DMS53 (cell line): Measurements from ENCODE around the gene PLEKHG2.

ENCODE experiments used
- DNase-seq: peaks from one replicate; lab custom pipeline; 2025; lab: John Stamatoyannopoulos, UW

The PLEKHG2 gene

DNA sequence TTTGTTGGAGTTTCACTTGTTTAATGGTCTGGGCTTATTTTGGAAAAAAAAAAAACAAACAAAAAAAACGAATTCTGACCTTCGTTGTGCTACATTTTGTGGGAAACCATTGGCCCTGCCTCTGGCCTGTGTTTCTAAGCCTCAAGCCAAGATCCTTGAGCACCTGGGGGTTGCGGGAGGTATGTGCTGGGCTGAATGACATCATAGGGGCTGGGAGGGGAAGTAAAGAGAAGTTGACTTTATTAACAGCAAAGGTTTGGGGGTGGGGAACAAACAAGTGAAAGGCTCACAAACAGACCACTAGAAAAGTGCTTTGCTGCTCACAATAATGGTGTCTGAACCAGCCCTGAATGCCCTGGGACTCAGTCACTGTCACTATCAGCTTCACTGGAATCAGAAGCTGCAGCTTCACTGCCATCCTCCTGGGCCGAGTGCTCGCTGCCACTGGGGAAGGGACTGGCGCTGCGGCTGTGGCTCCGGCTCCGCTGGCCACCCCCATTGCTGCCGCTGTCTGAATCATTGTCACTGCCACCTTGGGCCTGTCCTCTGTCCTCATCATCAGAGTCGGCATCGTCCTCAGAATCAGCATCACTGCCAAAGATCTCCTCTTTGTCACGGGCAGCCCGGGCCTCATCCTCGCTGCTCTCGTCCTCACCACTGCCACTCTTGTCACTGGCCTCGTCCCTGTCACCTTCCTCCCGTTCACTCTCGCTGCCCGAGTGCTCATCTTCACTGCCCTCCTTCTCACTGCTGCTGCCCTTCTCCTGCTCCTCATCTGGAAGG is 26.6 kb upstream of the PLEKHG2 start:
- peak; percentile 38 for DNase-seq

DNA sequence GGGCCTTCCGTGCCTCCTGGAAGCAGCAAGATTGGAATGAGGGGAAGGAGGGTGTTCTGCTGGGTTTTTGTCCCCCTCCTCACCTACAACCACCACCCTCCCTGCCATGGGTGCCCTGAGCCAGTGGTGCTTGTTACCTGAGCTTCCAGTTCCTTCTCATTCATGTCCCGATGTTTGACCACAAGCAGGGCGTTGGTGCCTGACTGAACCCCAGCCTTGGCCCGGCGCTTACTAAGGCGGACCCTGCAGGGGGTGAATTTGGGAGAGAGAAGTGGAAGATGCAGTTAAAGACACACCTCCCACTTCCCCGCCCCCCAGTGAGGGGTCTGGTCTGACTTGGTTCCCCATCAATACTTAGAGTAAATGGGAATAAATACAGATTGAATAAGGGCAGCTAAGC is 25.9 kb upstream of the PLEKHG2 start:
- no peak for DNase-seq

DNA sequence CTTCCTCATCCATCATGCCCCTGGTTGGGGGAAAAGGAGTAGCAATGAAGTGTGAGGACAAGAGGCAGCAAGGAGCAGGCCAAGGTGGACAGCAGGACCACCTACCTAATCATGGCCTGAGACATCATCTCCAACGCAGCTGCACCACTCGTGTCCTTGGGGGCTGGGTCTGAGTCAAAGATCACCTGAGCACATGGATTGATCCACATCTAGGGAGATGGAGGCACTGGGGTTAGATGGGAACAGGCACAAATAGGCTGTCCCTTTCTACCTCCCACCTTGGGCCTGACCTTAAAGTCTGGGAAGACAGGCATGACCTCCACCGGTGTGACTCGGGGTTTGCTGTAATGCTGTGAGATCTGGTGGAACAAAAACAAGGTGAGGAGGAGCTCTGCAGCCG is 23.8 kb upstream of the PLEKHG2 start:
- no peak for DNase-seq

DNA sequence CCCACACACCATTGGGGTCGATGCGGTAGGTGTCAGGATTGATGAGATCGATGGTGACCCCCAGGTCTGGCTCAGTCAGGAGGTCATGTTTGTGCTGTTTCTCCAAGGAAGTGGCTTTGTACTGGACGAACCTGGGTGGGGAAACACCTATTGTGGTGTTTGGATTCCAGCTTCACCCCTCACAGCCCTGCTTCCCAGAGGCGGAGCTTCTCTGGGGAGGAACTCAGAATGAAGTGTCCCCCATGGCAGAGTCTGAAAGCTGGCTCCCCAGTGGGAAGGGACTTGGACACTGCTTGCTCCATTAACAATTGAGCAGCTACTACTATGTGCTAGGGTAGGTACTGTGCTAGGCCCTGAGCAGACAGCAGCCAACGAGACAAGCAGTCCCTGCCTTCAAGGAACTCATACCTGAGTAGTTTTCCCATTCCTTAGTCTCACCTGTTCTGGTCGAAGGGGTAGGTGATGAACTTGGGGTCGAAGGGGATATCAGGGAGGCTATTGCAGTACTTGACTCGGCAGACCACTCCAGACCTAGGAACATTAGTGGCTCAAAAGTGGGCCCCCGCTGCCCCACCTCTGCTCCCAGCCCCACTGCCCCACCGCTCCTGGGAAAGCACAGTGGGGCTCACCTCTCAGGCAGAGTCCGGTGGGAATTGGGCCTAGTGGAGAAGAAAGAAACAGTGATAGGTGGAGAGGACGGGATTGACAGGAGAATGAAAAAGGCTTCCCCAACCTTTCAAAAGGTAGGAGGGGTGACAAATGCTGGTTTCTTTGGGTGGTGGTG is 22.6 kb upstream of the PLEKHG2 start:
- peak; percentile 52 for DNase-seq

DNA sequence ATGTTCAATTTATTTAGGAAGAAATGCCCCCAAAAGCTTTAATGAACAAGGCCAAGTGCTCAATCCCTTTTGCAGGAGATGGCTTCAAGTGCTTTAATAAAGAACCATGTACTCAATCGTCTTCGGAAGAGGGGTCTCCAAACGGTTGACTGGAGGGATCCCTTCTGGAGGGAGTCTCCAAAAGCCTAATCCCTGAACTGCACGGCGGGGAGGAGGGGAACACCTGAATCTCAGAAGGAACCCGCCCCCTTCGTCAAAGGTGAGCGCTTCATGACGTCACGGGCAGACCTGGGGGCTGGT is 22.1 kb upstream of the PLEKHG2 start:
- peak; percentile 93 for DNase-seq

DNA sequence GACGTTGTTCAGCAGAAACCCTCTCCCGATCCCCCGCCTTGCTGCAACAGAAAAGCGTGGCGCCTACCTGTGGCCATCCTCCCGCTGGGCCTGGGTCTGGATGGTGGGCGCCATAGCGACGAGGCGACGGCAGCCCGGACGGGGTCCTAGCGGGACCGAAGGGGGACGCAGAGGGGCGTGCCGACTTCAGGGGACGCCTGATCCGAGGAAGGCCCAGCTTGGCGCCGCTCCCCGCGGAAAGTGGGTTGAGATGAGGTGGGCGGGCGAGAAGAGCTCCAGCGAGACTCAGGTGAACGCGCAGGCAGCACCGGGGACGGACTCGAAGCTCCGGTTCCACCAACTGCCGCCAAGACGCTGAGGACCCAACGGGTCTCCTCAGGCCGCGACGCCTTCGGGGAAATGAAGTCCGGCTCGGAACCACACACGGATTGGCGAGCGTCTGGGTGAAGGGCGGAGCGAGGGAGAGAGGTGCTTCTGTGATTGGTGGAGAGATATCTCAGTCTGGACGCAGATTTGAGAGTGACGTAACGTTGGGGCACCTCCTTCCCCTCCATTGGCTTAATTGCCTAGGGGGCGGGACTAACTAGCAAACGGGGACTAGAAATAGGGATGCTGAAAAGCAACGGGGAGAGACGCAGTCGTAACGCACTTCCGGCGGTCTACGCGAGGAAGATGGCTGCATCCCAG is 21.6 kb upstream of the PLEKHG2 start, which contains the start of the genes MED29 and PAF1:
TSS of gene MED29 (plus strand) at position 628 of the 687 bp plus-strand sequence. CDS start at position 673, 45 bp downstream.
TSS of gene PAF1 (minus strand) at position 356 of the 687 bp plus-strand sequence. CDS start at position 114, 242 bp downstream.
- peak; percentile 100 for DNase-seq

DNA sequence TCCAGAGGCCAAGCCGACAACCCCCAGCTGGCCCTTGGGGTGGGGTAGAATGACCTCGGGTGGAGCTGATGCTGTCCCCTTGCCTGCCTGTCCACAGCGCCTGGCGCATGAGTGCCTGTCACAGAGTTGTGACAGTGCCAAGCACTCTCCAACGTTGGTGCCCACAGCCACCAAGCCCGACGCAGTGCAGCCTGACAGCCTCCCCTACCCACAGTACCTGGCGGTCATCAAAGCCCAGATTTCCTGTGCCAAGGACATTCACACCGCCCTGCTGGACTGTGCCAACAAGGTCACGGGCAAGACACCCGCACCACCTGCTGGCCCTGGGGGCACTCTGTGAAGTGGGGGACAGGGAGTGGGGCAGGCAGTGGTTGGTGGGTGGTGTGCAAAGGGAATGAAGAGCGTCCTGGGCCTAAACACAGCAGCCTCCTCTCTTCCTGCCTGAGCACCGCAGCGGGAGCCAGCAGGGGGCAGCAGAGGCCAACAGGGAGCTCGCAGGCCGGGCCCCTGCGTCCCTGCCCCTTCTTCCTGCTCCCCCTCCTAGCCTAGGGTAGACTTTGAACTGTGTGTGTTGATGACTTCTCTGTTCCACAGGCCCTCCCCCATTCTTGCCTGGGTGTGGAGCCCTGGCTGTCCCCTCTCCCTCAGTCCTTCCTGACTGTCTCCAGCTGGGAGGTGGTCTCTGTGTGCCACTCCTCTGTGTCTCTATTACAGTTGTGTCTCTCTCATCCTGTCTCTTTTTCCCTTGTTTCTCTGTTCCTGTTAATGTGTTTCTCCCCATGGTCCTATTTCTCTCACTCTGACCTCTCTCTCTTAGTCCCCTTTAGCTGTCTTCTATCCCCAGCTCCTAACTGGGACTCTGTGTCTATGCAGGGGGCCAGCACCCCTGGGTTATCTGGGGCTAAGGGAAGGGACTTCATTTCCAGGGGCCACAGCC is 14.8 kb upstream of the PLEKHG2 start:
- peak; percentile 96 for DNase-seq

DNA sequence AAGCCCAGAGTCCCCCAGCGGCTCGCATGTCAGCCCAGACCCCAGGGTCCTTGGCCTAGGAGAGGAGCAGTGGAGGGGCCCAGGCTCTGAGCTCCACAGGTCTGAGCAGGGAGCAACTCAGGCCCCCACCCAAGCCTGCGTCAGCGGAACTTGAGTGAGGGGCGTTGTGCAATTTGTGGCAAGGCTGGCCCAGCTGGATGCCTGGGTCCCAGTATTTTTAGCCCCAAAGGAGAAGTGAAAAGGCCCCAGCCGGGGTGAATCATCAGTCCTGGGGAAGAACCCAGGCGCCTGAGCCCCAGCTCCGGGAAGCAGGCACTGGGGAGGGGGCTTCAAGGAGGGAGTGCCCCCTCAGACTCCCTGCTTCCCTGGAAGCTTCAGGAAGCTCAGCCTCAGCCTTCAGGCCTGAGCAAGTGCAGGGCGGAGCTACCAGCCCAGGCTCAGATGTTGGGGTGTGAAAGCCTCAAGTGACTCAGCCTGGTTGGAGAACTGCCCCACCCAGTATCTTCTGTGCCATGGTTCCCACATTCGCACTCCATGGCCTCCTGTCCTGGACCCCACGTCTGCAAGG is 14.1 kb upstream of the PLEKHG2 start:
- no peak for DNase-seq

DNA sequence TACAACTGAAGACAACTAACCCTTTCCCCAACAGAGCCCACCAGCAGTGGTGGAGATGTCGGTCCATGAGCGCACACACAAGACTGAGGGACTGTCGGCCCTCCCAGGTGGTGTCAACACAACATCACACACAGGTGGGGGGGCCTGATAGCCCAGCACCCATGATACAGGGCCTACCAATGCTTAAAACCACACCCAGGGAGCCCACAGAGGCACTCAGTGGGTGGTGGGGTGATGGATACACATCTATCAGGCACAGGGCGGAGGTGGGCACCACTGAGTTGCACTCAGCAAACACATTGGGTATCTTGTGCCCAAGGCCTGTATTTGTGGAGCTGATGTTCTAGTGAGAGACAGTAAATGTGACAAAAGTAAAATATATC is 12.8 kb upstream of the PLEKHG2 start:
- DNase-seq, result no peak

DNA sequence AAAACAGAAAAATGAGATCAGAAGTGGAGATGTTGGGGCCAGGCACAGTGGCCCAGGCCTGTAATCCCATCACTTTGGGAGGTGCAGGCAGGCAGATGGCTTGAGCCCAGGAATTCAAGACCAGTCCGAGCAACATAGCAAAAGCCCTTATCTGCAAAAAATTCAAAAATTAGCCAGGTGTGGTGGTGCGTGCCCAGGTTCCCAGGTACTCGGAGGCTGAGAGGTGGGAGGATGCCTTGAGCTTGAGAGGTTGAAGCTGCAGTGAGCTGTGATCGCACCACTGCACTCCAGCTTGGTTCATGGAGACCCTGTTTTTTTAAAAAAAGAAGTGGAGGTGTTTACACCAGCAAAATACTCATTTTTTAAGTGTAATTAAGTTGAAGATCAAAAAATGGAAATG is 12.4 kb upstream of the PLEKHG2 start:
- no peak for DNase-seq

DNA sequence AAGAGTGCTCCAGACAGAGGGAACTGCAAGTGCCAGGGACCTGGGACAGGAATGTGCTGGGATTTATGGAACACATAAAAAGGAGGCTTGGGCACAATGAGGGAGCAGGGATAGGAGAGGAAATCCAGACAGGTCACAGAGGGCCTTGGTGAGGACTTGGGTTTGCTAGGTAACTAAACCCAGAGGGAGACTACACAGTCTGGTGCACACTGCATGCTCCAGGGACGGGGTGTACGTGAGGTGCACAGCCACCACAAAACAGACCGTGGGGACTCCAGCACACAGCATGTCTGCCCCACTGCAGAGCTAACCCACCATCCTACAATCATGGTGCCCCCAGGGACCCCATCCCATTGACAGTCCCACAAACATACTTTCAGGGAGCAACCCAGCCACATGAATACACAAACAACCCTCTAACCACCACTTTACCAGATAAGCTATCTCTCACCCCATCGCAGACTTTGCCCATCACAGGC is 11.4 kb upstream of the PLEKHG2 start:
- no peak for DNase-seq

DNA sequence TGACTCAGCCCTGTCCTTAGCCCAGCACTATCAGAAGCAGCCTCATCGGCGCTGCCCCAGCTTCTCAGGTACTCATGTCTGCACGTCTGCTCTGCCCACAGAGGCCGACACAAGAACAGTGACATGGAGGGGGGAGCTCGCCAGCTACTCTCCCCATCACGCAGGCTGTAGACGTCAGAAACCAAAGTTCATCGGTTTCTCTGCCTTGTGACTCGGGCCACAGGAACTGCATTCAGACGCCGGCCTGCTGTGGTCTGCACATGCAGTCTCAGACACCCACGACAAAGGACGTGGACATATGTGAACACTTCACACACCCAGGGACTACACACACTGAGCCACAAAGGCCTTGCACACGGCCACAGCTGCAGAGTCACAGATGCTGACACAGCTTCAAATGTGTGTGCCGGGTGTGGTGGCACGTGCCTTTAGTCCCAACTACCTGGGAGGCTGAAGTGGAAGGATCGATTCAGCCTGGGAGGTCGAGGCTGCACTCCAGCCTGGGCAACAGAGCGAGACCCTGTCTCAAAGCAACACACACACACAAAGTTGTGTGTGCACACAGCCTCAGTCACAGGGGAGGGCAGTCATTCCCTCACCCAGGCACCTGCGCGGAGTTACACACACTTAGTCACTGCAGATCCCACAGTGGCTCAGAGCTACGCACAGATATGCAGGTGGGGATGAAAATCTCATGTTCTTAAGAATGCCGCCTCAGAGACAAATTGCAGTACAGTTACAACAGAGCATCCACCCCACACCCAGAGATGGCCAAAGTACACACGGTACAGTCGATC is 10.7 kb upstream of the PLEKHG2 start:
- DNase-seq, result peak; percentile 83

DNA sequence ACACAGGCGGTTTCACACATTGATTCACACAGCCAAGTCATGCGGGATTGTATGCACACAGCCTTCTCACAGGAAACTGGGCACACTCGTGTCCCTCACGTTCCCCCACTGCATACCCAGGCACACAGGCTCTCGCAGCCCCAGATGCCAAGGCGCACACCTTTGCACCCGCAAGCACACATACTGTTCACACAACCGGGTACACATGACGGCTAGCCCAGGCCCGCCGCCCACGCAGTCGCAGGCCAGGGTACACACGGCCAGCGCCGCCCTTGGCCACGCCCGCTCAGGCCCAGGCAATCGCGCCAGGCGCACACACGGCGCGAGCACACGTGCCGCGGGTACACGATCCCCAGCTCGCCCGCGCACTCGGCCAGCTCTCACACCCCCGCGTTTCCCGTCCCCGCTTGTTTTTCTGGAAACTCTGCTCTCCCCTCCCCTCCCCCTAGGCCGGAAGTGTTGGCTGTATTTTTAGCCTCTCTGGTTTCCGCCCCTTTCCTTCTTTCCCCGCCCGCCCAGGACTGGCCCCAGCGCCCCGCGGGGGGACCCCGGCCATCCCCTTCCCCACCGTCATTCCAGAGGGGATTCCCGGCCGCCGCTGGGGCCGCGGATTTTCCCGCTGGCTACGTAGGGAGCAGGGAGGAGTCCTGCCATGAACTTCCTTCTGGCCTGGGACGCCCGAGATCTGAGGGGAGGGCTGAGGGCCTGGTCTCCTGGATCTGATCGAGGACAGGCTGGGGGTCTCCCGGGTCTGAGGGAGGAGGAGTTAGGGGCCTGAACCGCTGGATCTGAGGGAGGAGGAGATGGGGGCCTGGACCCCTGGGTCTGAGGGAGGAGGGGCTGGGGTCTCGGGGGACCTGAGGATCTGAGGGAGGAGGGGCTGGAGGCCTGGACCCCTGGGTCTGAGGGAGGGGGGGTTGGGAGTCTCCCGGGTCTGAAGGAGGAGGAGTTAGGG is 9.8 kb upstream of the PLEKHG2 start:
- peak; percentile 97 for DNase-seq

DNA sequence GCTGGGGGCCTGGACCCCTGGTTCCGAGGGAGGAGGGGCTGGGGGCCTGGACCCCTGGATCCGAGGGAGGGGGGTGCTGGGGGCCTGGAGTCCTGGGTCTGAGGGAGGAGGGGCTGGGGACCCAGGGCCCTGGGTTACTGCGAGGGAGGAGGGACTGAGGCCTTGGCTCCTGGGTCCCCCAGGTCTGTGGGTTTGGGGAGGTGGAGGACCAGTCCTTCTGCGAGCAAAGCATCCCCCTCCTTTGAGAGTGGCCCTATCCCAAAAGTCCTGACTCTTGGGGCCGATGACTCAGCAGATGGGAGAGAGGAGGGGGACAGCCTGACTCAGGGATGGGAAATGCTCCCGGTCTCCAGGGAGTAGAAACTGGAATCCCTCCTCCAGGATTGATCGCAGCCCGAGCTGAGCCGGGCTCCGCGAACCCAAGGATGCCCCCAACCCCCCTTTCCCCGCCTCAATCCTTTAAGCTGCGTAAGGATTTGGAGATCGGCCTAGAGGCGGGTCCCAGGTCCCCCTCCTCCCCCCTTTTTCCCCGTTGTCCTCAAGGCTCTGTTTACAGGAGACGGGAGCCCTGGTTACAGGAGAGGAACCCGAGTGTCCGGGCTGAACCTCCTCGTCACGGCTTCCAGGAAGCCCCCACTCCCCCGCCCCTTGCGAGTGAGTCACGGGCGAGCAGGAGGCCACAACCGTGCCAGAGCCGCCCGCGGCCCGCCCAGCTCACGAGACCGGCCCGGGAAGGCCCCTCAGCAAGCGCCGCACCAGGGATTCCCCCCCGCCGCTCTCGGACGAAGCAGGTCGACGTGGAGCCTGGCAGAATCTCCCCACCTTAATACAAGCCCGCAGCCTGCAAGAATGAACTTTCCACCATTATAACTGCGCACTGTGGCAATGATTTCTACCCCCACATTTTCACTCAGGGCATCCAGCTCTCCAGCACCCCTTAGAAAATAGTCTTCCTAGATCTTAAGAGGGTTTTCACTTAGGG is 8.8 kb upstream of the PLEKHG2 start:
- peak; percentile 100 for DNase-seq

DNA sequence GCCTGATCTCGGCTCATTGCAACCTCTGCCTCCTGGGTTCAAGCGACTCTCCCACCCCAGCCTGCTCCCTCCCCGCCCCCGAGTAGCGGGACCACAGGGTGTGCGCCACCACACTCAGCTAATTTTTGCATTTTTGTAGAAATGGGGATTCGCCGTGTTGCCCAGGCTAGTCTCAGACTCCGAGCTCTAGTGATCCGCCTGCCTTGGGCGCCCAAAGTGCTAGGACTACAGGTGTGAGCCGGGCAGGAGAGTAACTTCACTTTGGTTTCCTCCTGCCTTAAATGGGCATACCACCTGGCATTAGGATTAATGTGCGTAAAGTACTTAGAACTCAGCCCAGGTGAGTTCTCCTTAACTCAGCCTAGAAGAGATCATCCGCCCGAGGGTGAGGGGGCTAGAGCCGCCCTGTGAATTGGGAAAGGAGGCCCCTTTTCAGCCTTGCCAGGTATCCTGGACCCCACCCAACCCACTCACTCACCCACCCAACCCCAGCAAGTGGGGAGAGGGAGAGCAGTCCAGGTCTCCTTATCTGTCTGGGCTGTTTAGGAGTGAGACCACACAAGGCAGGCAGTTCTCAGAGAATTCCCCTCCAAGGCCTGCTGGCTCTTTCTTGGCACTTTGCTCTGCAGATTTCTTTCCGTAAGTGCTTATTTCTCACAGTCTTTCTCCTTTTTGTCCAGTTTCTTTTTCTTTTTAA is 7.1 kb upstream of the PLEKHG2 start:
- DNase-seq, result peak; percentile 78

DNA sequence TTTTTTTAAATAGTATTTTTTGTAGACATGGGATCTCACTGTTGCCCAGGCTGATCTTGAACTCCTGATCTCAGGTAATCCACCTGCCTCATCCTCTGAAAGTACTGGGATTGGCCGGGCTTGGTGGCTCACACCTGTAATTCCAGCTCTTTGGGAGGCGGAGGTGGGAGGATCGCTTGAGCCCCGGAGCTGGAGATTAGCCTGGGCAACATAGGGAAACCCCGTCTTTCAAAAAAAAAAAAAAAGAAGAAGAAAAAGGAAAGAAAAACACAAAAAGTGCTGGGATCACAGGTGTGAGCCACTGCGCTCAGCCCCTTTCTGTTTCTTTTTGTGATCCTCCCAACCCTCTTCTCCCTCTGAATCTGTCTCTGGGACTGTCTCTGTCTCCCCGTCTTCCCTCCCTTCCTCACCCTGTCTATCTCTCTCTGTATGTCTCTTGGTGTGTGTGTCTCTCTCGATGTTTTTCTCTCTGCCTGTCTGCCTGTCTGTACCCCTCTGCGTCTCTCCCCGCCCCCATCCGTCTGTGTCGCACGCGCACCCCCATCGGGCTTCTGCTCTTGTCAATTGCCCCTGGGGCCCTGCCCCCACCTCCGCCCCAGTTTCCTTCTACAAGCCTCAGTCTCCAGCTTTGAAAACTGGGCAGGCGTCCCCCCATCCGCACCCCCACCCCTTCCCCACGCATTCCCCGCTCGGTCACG is 6.4 kb upstream of the PLEKHG2 start:
- DNase-seq, result peak; percentile 59
